Endodermal cell (in vitro differentiated cells): ENCODE results near the gene ZNF839. TPM values are rescaled to one million over a fixed set of nuclear protein-coding genes. Genes with fewer than 3 reads are reported as not detected.

Experiments
- DNase-seq: peaks from one replicate; pipeline ENCODE4 v3.0.0-alpha.2; 2017
- H3K27ac ChIP-seq: 2 replicates; pipeline ENCODE4 v1.5.1; 2013; ENCODE audit warnings: mild to moderate bottlenecking, low read depth, low read length, moderate library complexity
- H3K27me3 ChIP-seq: 2 replicates; pipeline ENCODE4 v1.6.1; 2013; ENCODE audit warnings: mild to moderate bottlenecking, low read length, moderate library complexity; ENCODE audit not compliant: insufficient read depth, control insufficient read depth, poor library complexity, severe bottlenecking
- H3K36me3 ChIP-seq: 2 replicates; pipeline ENCODE4 v1.7.0; 2013; ENCODE audit warnings: mild to moderate bottlenecking, low read length, moderate library complexity; ENCODE audit not compliant: control insufficient read depth, insufficient read depth
- H3K4me1 ChIP-seq: one replicate; pipeline ENCODE4 v1.7.0; 2013; ENCODE audit warnings: low read length; ENCODE audit not compliant: control insufficient read depth, insufficient read depth
- H3K4me3 ChIP-seq: 2 replicates; pipeline ENCODE4 v1.5.1; 2013; ENCODE audit warnings: mild to moderate bottlenecking, low read length, moderate library complexity
- H3K9ac ChIP-seq: 2 replicates; pipeline ENCODE4 v1.6.1; 2013; ENCODE audit warnings: mild to moderate bottlenecking, low read length, moderate library complexity; ENCODE audit not compliant: poor library complexity, severe bottlenecking; ENCODE audit errors: extremely low read depth
- H3K9me3 ChIP-seq: 2 replicates; pipeline ENCODE4 v1.6.1; 2013; ENCODE audit warnings: mild to moderate bottlenecking, low read length, moderate library complexity; ENCODE audit not compliant: control insufficient read depth
- H3K27ac Mint-ChIP-seq: 2 replicates; pipeline ENCODE4 v1.8.0; 2020; ENCODE audit warnings: mixed read lengths
- H3K27me3 Mint-ChIP-seq: 2 replicates; pipeline ENCODE4 v1.8.0; 2021; ENCODE audit warnings: mild to moderate bottlenecking, mixed read lengths; ENCODE audit not compliant: insufficient read depth
- H3K36me3 Mint-ChIP-seq: 2 replicates; pipeline ENCODE4 v1.8.0; 2020; ENCODE audit warnings: low read depth, mixed read lengths
- H3K4me1 Mint-ChIP-seq: 2 replicates; pipeline ENCODE4 v1.8.0; 2020; ENCODE audit warnings: mixed read lengths
- H3K4me3 Mint-ChIP-seq: 2 replicates; pipeline ENCODE4 v1.8.0; 2020; ENCODE audit warnings: mild to moderate bottlenecking, moderate library complexity, mixed read lengths
- H3K9me3 Mint-ChIP-seq: 2 replicates; pipeline ENCODE4 v1.8.0; 2020; ENCODE audit warnings: mild to moderate bottlenecking, mixed read lengths
- CTCF ChIP-seq: fragments of 200-600 bp; sonication (generic); conservative IDR thresholded peaks from 2 replicates; pipeline ENCODE4 v1.5.0; 2021; ENCODE audit warnings: antibody characterized with exemption, mild to moderate bottlenecking
- WGBS, 2 experiments: methylation state at CpG; one replicate each; pipeline versions ENCODE4 v1.1.5 to v1.1.7; 2013; ENCODE audit warnings: missing lambda C conversion rate in 2 of 2, mixed read lengths in 1 of 2; ENCODE audit not compliant: insufficient coverage in 1 of 2, insufficient read length in 1 of 2; 5-methylcytosine and 5-hydroxymethylcytosine counted together
- total RNA-seq, 2 donors: library from RNA; stranded (reverse); fragmentation: NEBNext Ultra II Directional in 1 of 2; extraction: Animal tissue kit (Norgen Biotek cat#: 25700) in 1 of 2; gene quantifications; 2 replicates in 1 of 2; 3 replicates in 1 of 2; pipeline ENCODE4 v1.2.1, GENCODE V29; 2021

ZNF839 gene
- total RNA-seq, 2 donors from 2014 or later: 16.5 to 19.1 TPM

GRCh38 chr14:102341566-102341965, 22.0 kb downstream of the ZNF839 start:
- no peaks in the 10 kb centered on the region for H3K4me1 Mint-ChIP-seq
- H3K4me3 Mint-ChIP-seq: no peak overlapping the region
- Histone ChIP-seq H3K4me1 (no peaks in the 10 kb centered on the region), H3K36me3 (peaks cover 32% of the 10 kb centered on the region), H3K27me3 (no peaks in the 10 kb centered on the region), H3K4me3 (no peak overlapping the region), H3K9ac (no peak overlapping the region), H3K27ac (no peak overlapping the region), H3K9me3 (no peaks in the 10 kb centered on the region)
- no peaks in the 10 kb centered on the region for H3K27me3 Mint-ChIP-seq
- no peak for DNase-seq
- no peak for TF ChIP-seq CTCF
- H3K27ac Mint-ChIP-seq: no peak overlapping the region
- WGBS, 2 experiments: 80 to 98% methylated on average over 4 to 8 of the region's 8 CpGs
- no peaks in the 10 kb centered on the region for H3K9me3 Mint-ChIP-seq
- H3K36me3 Mint-ChIP-seq: peaks cover 53% of the 10 kb centered on the region

GRCh38 chr14:102342238-102342637, 22.7 kb downstream of the ZNF839 start:
- Mint-ChIP-seq H3K36me3 (peaks cover 54% of the 10 kb centered on the region), H3K4me3 (no peak overlapping the region), H3K27ac (no peak overlapping the region), H3K27me3 (no peaks in the 10 kb centered on the region), H3K9me3 (no peaks in the 10 kb centered on the region), H3K4me1 (no peaks in the 10 kb centered on the region)
- Histone ChIP-seq H3K4me1 (no peaks in the 10 kb centered on the region), H3K27ac (no peak overlapping the region), H3K36me3 (peaks cover 33% of the 10 kb centered on the region), H3K9ac (no peak overlapping the region), H3K4me3 (no peak overlapping the region), H3K9me3 (no peaks in the 10 kb centered on the region), H3K27me3 (no peaks in the 10 kb centered on the region)
- DNase-seq: no peak
- TF ChIP-seq CTCF: no peak
- 94 to 95% methylated on average over 4 to 5 of the region's 5 CpGs for WGBS, 2 experiments

GRCh38 chr14:102344084-102344483, 24.5 kb downstream of the ZNF839 start:
- H3K36me3 Mint-ChIP-seq: peaks cover 58% of the 10 kb centered on the region
- Histone ChIP-seq H3K4me3 (no peak overlapping the region), H3K9ac (no peak overlapping the region), H3K27ac (no peak overlapping the region), H3K36me3 (peaks cover 29% of the 10 kb centered on the region), H3K9me3 (no peaks in the 10 kb centered on the region), H3K27me3 (no peaks in the 10 kb centered on the region), H3K4me1 (no peaks in the 10 kb centered on the region)
- H3K27ac Mint-ChIP-seq: no peak overlapping the region
- H3K9me3 Mint-ChIP-seq: no peaks in the 10 kb centered on the region
- TF ChIP-seq CTCF: peak; percentile 42
- no peak overlapping the region for H3K4me3 Mint-ChIP-seq
- no peak for DNase-seq
- H3K4me1 Mint-ChIP-seq: no peaks in the 10 kb centered on the region
- WGBS, 2 experiments: 94 to 100% methylated on average over 4 to 7 of the region's 7 CpGs
- no peaks in the 10 kb centered on the region for H3K27me3 Mint-ChIP-seq
